ENCODE results near the gene INF2. TPM values are rescaled to one million over a fixed set of nuclear protein-coding genes. Genes with fewer than 3 reads are reported as not detected.

The INF2 gene
- total and polyA plus RNA-seq, 2 donors (not counting 3 experiments of a cell fraction or from before 2014, with no cell fraction given), result 55.3 to 124 TPM

- TF ChIP-seq FOS (IDR thresholded peaks at IDR 0.05; ENCODE audit: borderline replicate concordance, insufficient read depth, low read length) (no peak), CTCF (IDR thresholded peaks at IDR 0.05; ENCODE audit: extremely low read depth in 1 of 2, insufficient read depth in 1 of 2, low read depth in 1 of 2, low read length in 2 of 2) (no peak), POLR2A (IDR thresholded peaks at IDR 0.05; ENCODE audit: low read depth, low read length) (no peak), MAX (IDR thresholded peaks at IDR 0.05; ENCODE audit: insufficient read depth, insufficient read length) (no peak), POLR2AphosphoS5 (IDR thresholded peaks at IDR 0.05; ENCODE audit: insufficient read depth, low read depth, low read length) (no peak), JUN (IDR thresholded peaks at IDR 0.05; ENCODE audit: borderline replicate concordance, insufficient read depth, insufficient read length, low read depth) (no peak), EZH2 (IDR thresholded peaks at IDR 0.05; ENCODE audit: borderline replicate concordance, low read depth, low read length, severe bottlenecking) (no peak), MYC (IDR thresholded peaks at IDR 0.05; ENCODE audit: low read depth, low read length) (no peak), GATA2 (IDR thresholded peaks at IDR 0.05; ENCODE audit: insufficient read depth, insufficient read length, low read depth, low read length) (no peak)
- H3K4me2 ChIP-seq (ENCODE audit: insufficient read depth, low read length), result no peak overlapping the region
- no TSS peak for BruUV-seq (replicated peaks)
- no peaks in the 10 kb centered on the region for H3K9me1 ChIP-seq (replicated peaks; ENCODE audit: control insufficient read depth, extremely low read depth, insufficient read depth, low read length)
- no peaks in the 10 kb centered on the region for H4K20me1 ChIP-seq (replicated peaks; ENCODE audit: control insufficient read depth, extremely low read depth, insufficient read depth, low read length)
- FAIRE-seq, result no peak
- ChIA-PET POLR2A (interaction anchor here (0.6 kb wide), 1 partner anchor 349 kb away, joined by 4 read pairs; no protein-coding TSS in a partner anchor), CTCF (interaction anchor here (1.3 to 1.6 kb wide), 2 partner anchors 21 to 82 kb away, joined by 3 to 6 read pairs; no protein-coding TSS in a partner anchor)
- peaks cover 31% of the 10 kb centered on the region for H3K4me1 ChIP-seq (ENCODE audit: control insufficient read depth, extremely low read depth, insufficient read depth, low read length)
- H3K9ac ChIP-seq (replicated peaks; ENCODE audit: extremely low read depth, insufficient read depth, low read length), result no peak overlapping the region
- H3K27ac ChIP-seq (ENCODE audit: insufficient read depth, low read depth, low read length), result no peak overlapping the region
- H3K27me3 ChIP-seq (ENCODE audit: control insufficient read depth in 2 of 2, insufficient read depth in 2 of 2, low read length in 2 of 2), result no peaks in the 10 kb centered on the region
- intact Hi-C loops (cut with micrococcal nuclease) (no loop called here), dilution Hi-C loops (cut with MboI; ENCODE audit: extremely low pct_ligation_motif_present, low sequenced_read_pairs) (no loop called here)
- H3K9me3 ChIP-seq (replicated peaks; ENCODE audit: control insufficient read depth, insufficient read depth, low read length), result no peaks in the 10 kb centered on the region
- H3K4me3 ChIP-seq (replicated peaks in 1 of 3; ENCODE audit: insufficient read depth in 1 of 3, low read depth in 1 of 3, low read length in 3 of 3), result no peak overlapping the region
- no peaks in the 10 kb centered on the region for H3K36me3 ChIP-seq (ENCODE audit: control insufficient read depth in 2 of 2, extremely low read depth in 1 of 2, insufficient read depth in 2 of 2, low read length in 2 of 2)
- H3K79me2 ChIP-seq (ENCODE audit: control insufficient read depth, insufficient read depth, low read length), result peaks cover 23% of the 10 kb centered on the region
- no peak for DNase-seq (ENCODE audit: low read depth, low spot score)
- H2AFZ ChIP-seq (ENCODE audit: low read depth, low read length), result no peak overlapping the region
Measured at GRCh38 chr14:104686624-104687517, 2.5 kb upstream of the INF2 start.

All from endothelial cell of umbilical vein (primary cell).